ENCODE results near the gene FGF11. TPM values are rescaled to one million over a fixed set of nuclear protein-coding genes. Genes with fewer than 3 reads are reported as not detected.

FGF11 gene
- total RNA-seq, 1 donor from 2014 or later: 5.0 TPM

GRCh38 chr17:7423679-7424078, 15.6 kb upstream of the FGF11 start:
- no peaks in the 10 kb centered on the region for H3K27me3 Mint-ChIP-seq (ENCODE audit: low read depth)
- DNase-seq (ENCODE audit: low spot score): no peak

GRCh38 chr17:7425316-7425715, 14.0 kb upstream of the FGF11 start, which contains the start of gene SPEM2:
Gene SPEM2, plus strand, starts transcription at chr17:7425616. Its CDS starts 73 bp downstream, at chr17:7425689.
- TF ChIP-seq CTCF (IDR thresholded peaks at IDR 0.05): no peak
- no peaks in the 10 kb centered on the region for H3K36me3 Mint-ChIP-seq (ENCODE audit: low read depth)
- no peaks in the 10 kb centered on the region for H3K4me1 Mint-ChIP-seq (ENCODE audit: low read depth)
- no peak within 1 kb of the TSS for H3K27ac Mint-ChIP-seq (ENCODE audit: unreplicated experiment)
- no peaks in the 10 kb centered on the region for H3K27me3 Mint-ChIP-seq (ENCODE audit: low read depth)
- no peaks in the 10 kb centered on the region for H3K9me3 Mint-ChIP-seq (ENCODE audit: low read depth)
- H3K4me3 Mint-ChIP-seq (ENCODE audit: unreplicated experiment): no peak within 1 kb of the TSS
- DNase-seq (ENCODE audit: low spot score): no peak

More at GRCh38 chr17:7423679-7424078, 15.6 kb upstream of the FGF11 start:
- H3K4me3 Mint-ChIP-seq (ENCODE audit: unreplicated experiment): no peak overlapping the region
- TF ChIP-seq CTCF (IDR thresholded peaks at IDR 0.05): no peak
- no peaks in the 10 kb centered on the region for H3K9me3 Mint-ChIP-seq (ENCODE audit: low read depth)
- H3K36me3 Mint-ChIP-seq (ENCODE audit: low read depth): no peaks in the 10 kb centered on the region
- H3K4me1 Mint-ChIP-seq (ENCODE audit: low read depth): no peaks in the 10 kb centered on the region
- no peak overlapping the region for H3K27ac Mint-ChIP-seq (ENCODE audit: unreplicated experiment)

DNA sequence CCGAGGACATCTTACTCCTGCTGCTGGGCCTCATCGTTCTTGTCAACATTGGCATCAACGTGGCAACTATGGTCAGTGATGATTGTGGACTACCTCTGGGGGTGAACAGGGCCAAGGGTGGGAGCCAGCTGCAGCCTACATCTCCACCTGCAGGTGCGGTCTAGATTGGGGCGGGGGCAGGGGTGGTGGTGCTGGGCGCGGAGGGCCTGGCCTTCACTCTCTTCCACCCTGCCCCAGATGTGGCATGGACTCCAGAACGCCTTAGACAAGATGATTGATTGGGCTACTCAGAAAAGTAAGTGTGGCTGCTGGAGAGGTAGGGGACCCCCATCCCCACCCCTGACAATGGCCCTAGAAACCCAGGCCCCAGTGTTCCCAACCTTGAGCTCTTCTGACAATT, 13.6 kb upstream of the FGF11 start:
- no peak for DNase-seq (ENCODE audit: low spot score)
- no peak for TF ChIP-seq CTCF (IDR thresholded peaks at IDR 0.05)
- no peak overlapping the region for H3K4me3 Mint-ChIP-seq (ENCODE audit: unreplicated experiment)
- no peak overlapping the region for H3K27ac Mint-ChIP-seq (ENCODE audit: unreplicated experiment)
- no peaks in the 10 kb centered on the region for H3K36me3 Mint-ChIP-seq (ENCODE audit: low read depth)
- no peaks in the 10 kb centered on the region for H3K27me3 Mint-ChIP-seq (ENCODE audit: low read depth)
- H3K4me1 Mint-ChIP-seq (ENCODE audit: low read depth): no peaks in the 10 kb centered on the region
- H3K9me3 Mint-ChIP-seq (ENCODE audit: low read depth): no peaks in the 10 kb centered on the region

GRCh38 chr17:7426203-7426863, 13.0 kb upstream of the FGF11 start:
- Mint-ChIP-seq H3K9me3 (ENCODE audit: low read depth) (no peaks in the 10 kb centered on the region), H3K36me3 (ENCODE audit: low read depth) (no peaks in the 10 kb centered on the region), H3K4me1 (ENCODE audit: low read depth) (no peaks in the 10 kb centered on the region), H3K27ac (ENCODE audit: unreplicated experiment) (no peak overlapping the region), H3K4me3 (ENCODE audit: unreplicated experiment) (no peak overlapping the region), H3K27me3 (ENCODE audit: low read depth) (no peaks in the 10 kb centered on the region)
- no peak for DNase-seq (ENCODE audit: low spot score)
- no peak for TF ChIP-seq CTCF (IDR thresholded peaks at IDR 0.05)

- no peaks in the 10 kb centered on the region for H3K9me3 Mint-ChIP-seq (ENCODE audit: low read depth)
- H3K4me1 Mint-ChIP-seq (ENCODE audit: low read depth): no peaks in the 10 kb centered on the region
- no peak overlapping the region for H3K4me3 Mint-ChIP-seq (ENCODE audit: unreplicated experiment)
- DNase-seq (ENCODE audit: low spot score): no peak
- H3K27me3 Mint-ChIP-seq (ENCODE audit: low read depth): no peaks in the 10 kb centered on the region
- no peaks in the 10 kb centered on the region for H3K36me3 Mint-ChIP-seq (ENCODE audit: low read depth)
- no peak overlapping the region for H3K27ac Mint-ChIP-seq (ENCODE audit: unreplicated experiment)
- TF ChIP-seq CTCF (IDR thresholded peaks at IDR 0.05): no peak
Measured at GRCh38 chr17:7426896-7427489, 12.3 kb upstream of the FGF11 start.

Measured in chondrocyte (in vitro differentiated cells).